Stomach (tissue), 4 donors: Measurements from ENCODE around the gene ZSCAN21.

Experiments used
- EP300 ChIP-seq: sonication (generic); formaldehyde crosslinking; IDR thresholded peaks from one replicate; pipeline ENCODE4 v1.6.1; 2017; ENCODE audit warnings: antibody characterized with exemption
- POLR2A ChIP-seq, 4 donors: fragments of 450-650 bp; IDR thresholded peaks; one replicate each; pipeline ENCODE4 v1.6.1; 2016; ENCODE audit warnings: antibody characterized with exemption in 4 of 4, control low read depth in 2 of 4, mild to moderate bottlenecking in 1 of 4, moderate library complexity in 1 of 4
- POLR2AphosphoS5 ChIP-seq, 3 donors: sonication (generic); formaldehyde crosslinking; IDR thresholded peaks; one replicate each; pipeline ENCODE4 v1.6.1; 2016; ENCODE audit warnings: antibody characterized with exemption in 3 of 3
- TF ChIP-seq, protein P1 (sequence below), 7 experiments: fragments of 450-650 bp in 4 of 7; fragments of 200-600 bp in 3 of 7; sonication (generic) in 3 of 7; IDR thresholded peaks; one replicate each; pipeline ENCODE4 v1.5.1; 2016 to 2019; ENCODE audit warnings: antibody characterized with exemption in 7 of 7, control low read depth in 2 of 7, mild to moderate bottlenecking in 1 of 7

DNA sequence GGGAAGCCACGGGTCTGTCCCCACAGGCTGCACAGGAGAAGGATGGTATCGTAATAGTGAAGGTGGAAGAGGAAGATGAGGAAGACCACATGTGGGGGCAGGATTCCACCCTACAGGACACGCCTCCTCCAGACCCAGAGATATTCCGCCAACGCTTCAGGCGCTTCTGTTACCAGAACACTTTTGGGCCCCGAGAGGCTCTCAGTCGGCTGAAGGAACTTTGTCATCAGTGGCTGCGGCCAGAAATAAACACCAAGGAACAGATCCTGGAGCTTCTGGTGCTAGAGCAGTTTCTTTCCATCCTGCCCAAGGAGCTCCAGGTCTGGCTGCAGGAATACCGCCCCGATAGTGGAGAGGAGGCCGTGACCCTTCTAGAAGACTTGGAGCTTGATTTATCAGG is 26.0 kb upstream of the ZSCAN21 start:
- TF ChIP-seq, protein P1, sequence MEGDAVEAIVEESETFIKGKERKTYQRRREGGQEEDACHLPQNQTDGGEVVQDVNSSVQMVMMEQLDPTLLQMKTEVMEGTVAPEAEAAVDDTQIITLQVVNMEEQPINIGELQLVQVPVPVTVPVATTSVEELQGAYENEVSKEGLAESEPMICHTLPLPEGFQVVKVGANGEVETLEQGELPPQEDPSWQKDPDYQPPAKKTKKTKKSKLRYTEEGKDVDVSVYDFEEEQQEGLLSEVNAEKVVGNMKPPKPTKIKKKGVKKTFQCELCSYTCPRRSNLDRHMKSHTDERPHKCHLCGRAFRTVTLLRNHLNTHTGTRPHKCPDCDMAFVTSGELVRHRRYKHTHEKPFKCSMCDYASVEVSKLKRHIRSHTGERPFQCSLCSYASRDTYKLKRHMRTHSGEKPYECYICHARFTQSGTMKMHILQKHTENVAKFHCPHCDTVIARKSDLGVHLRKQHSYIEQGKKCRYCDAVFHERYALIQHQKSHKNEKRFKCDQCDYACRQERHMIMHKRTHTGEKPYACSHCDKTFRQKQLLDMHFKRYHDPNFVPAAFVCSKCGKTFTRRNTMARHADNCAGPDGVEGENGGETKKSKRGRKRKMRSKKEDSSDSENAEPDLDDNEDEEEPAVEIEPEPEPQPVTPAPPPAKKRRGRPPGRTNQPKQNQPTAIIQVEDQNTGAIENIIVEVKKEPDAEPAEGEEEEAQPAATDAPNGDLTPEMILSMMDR (IDR thresholded peaks at IDR 0.05), result no peak
- no peak for TF ChIP-seq POLR2AphosphoS5 (IDR thresholded peaks at IDR 0.05)
- TF ChIP-seq POLR2A (IDR thresholded peaks at IDR 0.05), result no peak
- no peak for TF ChIP-seq EP300
